Panc1 (cell line): ENCODE measurements around the gene LTB4R2.

Source experiments
- POLR2AphosphoS5 ChIP-seq: IDR thresholded peaks from 2 replicates; pipeline ENCODE4 v1.6.1; 2012; ENCODE audit warnings: mild to moderate bottlenecking, low read depth, low read length, moderate library complexity
- SIN3A ChIP-seq: IDR thresholded peaks from 2 replicates; pipeline ENCODE4 v1.6.1; 2012; ENCODE audit warnings: low read depth, mild to moderate bottlenecking, low read length, moderate library complexity, borderline replicate concordance; ENCODE audit not compliant: insufficient read depth
- TCF7L2 ChIP-seq: IDR thresholded peaks from 2 replicates; pipeline ENCODE4 v1.6.1; 2011; ENCODE audit warnings: mild to moderate bottlenecking, low read depth, low read length, inconsistent platforms
- TF ChIP-seq, protein P1 (sequence below): fragments of 450-650 bp; IDR thresholded peaks from 2 replicates; pipeline ENCODE4 v1.5.1; 2017; ENCODE audit warnings: mild to moderate bottlenecking
- TF ChIP-seq, protein P2 (sequence below), 2 experiments: IDR thresholded peaks; 2 replicates each; pipeline ENCODE4 v1.6.1; 2011 to 2012; ENCODE audit warnings: low read depth in 2 of 2, control low read depth in 1 of 2, low read length in 1 of 2, mild to moderate bottlenecking in 1 of 2, moderate library complexity in 1 of 2; ENCODE audit not compliant: insufficient read depth in 1 of 2

DNA sequence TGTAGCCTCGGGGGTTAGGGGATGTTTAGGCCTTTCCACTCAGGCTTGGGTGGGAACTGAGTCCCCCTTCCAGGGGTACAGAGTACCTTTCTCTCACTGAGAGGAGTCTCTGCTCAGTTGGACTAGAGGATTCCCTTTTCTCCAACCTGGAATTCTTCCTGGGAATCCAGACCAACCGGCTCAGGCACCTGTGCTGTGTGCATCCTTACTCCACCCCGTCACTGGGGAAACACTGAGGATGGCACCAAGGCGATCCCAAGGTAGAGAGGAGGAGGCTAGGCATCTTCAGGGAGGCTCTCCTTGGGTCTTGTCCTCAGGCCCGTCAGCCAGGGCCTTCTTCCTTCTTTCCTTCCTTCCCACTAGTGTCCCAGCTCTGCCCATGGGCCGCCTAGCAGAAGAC, 46.1 kb upstream of the LTB4R2 start:
- TF ChIP-seq, protein P1, sequence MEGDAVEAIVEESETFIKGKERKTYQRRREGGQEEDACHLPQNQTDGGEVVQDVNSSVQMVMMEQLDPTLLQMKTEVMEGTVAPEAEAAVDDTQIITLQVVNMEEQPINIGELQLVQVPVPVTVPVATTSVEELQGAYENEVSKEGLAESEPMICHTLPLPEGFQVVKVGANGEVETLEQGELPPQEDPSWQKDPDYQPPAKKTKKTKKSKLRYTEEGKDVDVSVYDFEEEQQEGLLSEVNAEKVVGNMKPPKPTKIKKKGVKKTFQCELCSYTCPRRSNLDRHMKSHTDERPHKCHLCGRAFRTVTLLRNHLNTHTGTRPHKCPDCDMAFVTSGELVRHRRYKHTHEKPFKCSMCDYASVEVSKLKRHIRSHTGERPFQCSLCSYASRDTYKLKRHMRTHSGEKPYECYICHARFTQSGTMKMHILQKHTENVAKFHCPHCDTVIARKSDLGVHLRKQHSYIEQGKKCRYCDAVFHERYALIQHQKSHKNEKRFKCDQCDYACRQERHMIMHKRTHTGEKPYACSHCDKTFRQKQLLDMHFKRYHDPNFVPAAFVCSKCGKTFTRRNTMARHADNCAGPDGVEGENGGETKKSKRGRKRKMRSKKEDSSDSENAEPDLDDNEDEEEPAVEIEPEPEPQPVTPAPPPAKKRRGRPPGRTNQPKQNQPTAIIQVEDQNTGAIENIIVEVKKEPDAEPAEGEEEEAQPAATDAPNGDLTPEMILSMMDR: no peak
- no peak for TF ChIP-seq TCF7L2
- no peak for TF ChIP-seq POLR2AphosphoS5
- TF ChIP-seq SIN3A: no peak
- TF ChIP-seq, protein P2, sequence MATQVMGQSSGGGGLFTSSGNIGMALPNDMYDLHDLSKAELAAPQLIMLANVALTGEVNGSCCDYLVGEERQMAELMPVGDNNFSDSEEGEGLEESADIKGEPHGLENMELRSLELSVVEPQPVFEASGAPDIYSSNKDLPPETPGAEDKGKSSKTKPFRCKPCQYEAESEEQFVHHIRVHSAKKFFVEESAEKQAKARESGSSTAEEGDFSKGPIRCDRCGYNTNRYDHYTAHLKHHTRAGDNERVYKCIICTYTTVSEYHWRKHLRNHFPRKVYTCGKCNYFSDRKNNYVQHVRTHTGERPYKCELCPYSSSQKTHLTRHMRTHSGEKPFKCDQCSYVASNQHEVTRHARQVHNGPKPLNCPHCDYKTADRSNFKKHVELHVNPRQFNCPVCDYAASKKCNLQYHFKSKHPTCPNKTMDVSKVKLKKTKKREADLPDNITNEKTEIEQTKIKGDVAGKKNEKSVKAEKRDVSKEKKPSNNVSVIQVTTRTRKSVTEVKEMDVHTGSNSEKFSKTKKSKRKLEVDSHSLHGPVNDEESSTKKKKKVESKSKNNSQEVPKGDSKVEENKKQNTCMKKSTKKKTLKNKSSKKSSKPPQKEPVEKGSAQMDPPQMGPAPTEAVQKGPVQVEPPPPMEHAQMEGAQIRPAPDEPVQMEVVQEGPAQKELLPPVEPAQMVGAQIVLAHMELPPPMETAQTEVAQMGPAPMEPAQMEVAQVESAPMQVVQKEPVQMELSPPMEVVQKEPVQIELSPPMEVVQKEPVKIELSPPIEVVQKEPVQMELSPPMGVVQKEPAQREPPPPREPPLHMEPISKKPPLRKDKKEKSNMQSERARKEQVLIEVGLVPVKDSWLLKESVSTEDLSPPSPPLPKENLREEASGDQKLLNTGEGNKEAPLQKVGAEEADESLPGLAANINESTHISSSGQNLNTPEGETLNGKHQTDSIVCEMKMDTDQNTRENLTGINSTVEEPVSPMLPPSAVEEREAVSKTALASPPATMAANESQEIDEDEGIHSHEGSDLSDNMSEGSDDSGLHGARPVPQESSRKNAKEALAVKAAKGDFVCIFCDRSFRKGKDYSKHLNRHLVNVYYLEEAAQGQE (IDR thresholded peaks at IDR 0.05; ENCODE audit: insufficient read depth in 1 of 2, low read depth in 2 of 2, low read length in 1 of 2): no peak
